SKM-1 (cell line): ENCODE measurements around the gene FBXW11.
"Not testable (repeated sequence)": the region's sequence is repeated elsewhere in the genome, so short reads cannot be mapped to it uniquely, and the experiment has no call there.

Experiments
- DNase-seq: peaks from one replicate; lab custom pipeline; 2025; ENCODE audit not compliant: unreplicated experiment; lab: John Stamatoyannopoulos, UW

FBXW11 gene

DNA sequence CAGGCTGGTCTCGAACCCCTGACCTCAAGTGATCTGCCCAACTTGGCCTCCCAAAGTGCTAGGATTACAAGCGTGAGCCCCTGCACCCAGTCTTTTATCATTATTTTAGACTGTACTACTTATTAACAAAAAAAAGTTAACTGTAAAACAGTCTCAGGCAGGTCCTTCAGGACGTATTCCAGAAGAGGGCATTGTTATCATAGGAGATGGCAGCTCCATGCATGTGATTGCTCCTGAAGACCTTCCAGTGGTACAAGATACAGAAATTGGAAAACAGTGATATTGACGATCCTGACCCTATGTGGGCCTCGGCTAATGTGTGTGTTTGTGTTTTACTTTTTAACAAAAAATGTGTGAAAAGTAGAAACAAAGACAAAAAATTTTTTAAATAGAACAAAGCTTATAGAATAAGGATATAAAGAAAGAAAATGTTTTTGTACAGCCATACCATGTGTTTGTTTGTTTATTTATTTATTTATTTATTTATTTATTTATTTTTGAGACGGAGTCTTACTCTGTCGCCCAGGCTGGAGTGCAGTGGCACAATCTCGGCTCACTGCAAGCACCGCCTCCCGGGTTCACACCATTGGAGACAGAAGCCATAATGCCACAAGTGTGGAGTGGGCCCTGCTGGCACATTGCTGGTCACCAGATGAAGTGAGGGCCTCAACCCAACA lies 13.8 kb upstream of the FBXW11 start:
- DNase-seq, result not testable (repeated sequence)

DNA sequence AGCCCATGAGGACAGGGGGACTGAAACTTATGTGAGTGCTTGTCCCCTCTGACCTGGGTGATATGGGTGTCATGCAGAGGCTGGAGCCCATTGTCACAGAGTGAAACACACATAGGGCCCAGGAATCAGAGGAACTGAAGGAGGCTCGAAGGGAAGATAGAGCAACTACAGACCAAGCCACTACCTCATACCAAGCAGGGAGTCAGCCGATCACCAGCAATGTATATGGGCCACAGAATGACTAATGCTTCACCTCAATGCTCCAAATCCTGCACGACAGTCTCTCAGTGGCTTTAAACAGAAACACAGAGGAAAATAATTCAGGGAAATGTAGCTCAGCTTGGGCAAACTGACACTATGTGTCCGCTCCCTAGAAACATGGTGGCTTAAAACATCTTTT lies 8.9 kb upstream of the FBXW11 start:
- DNase-seq, result no peak

DNA sequence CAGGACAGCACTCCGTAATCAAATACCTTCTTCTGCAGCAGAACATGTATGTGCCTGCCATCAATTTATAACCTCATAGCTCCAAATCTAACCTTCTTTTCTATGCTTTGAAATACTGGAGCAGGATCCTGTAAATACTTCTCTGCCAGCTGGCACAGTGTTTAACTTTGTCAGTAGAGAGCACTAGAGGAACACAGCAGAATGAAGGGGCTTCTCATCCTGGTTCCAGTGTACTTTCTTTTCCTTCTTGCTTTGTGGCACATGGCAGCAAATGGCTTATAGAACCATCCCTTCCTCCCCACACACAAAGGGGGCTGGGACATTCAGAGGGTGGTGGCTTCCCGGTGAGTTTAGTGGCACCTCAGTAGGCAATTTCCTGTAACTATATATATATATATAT lies 3.8 kb upstream of the FBXW11 start:
- DNase-seq, result no peak

GRCh38 chr5:172009536-172010270 lies 3.3 kb upstream of the FBXW11 start:
- DNase-seq, result no peak

DNA sequence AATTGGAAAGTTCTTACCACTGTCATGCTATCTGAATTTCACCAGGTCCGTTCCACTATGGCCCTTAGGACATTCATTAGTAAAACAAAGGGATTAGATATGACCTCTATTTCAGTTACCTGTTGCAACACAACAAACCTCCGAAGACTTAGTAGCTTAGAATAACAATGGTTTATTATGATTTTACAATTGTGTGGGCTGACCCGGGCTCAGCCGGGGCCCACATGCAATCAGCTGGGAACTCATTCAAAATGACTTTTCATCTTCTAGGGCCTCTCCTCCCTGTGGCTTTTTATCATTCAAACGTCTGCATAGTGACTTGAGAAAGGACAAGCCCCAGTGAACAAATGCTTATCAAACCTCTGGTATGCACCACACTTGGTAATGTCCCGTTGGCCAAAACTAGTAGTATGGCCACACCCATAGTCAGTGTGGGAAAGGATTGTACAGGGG lies 2.3 kb upstream of the FBXW11 start:
- DNase-seq, result no peak

DNA sequence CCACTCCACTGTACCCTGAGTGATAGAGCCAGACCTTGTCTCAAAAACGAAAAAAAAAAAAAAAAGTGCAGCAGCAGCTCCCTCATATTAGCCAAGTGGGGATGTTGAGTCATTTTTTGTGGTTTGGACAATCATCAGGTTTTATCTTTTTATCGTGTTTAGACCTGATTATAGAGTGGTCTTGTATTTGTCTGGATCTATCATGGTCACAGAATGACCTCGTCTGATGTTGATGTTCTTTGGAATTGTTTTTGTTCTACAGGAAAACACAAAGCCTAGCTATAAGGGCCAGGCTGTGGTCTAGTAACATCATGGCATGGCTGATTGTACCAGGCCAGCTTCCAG lies 1.6 kb upstream of the FBXW11 start:
- no peak for DNase-seq

DNA sequence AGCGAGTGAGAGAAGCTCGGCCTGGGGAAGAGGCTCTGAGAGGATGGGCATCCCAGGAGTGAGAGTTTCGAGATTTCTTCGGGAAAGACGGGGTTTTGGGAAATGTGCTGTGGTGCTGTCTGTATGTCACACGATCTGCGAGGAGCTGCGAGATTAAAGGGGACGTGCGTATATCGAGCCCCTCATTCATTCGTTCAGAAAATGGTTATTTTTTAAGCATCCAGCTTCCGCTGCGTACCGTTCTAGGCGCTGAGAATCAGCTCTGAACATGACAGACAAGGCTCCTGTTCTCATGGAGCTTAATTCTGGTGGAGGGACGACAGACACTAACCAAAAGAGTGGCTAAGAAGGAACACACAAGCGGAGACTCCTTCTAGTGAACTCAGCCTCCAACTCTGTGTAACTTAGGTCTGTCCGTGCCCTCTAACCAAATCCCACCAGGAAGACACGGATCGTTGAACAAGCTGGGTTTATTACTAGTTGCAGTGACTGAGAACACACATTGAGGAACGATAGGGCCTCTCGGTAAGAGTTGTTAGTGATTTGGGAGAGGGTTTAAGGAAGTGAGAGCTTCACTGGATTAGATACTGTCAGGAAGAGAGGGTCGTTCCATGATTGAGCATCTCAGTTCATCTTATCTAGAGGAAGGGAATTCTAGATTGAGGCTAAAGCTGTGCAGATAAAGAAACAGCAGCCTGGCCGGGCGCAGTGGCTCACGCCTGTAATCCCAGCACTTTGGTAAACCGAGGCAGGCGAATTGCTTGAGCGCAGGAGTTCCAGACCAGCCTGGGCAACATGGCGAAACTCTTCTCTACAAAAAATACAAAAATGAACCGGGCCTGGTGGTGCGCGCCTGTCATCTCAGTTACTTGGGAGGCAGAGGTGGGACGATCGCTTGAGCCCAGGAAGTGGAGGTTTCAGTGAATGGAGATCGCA lies 1.0 kb upstream of the FBXW11 start:
- DNase-seq, result no peak

DNA sequence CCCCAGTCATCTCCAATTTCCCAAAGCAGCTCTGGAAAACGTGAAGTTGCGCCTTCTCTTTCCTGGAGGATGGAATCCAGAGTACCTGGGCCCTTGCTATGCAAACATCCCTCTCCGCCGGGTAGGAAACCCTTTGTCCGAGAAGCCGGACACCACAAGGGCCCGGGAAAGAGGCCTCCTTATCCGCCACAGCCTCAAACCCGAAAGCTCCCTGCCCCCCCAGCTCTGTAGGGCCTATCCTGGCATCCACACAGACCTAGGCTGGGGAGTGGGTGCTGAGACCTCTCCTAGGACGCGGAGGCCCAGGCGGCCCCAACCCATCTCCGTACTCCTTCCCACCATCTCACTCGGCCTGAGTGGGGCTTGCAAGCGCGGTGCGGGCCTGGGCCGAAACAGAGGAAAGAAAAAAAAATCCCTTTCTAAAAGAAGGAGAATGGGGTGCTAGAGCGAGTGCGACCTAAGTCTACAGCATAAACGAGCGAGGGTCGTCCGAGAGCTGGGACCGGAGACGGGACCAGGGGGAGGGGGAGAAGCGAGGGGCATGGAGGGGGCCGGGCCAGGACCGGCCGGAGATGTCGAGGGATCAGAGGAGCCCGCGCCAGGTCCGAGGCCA lies 624 bp downstream of the FBXW11 start:
- DNase-seq, result no peak

GRCh38 chr5:172004824-172005237 lies 1.6 kb downstream of the FBXW11 start:
- no peak for DNase-seq

DNA sequence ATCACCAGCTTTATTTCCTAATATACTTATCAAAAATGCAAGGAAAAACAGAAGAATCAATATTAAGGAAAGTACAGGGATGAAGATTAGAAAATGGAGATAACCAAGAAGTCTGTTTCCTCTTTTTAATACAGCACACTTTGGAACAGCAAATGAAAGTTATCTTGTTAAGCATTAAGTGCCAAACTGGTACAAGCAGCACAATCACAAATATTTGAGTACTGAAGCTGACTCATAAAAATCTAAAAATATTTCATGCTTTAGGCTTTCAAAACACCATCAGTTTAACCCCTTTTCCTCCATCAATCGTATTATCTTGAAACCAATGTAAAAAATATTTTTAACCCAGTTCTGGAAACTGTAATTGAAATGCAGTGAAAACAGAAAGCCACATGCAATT lies 2.7 kb downstream of the FBXW11 start:
- no peak for DNase-seq

DNA sequence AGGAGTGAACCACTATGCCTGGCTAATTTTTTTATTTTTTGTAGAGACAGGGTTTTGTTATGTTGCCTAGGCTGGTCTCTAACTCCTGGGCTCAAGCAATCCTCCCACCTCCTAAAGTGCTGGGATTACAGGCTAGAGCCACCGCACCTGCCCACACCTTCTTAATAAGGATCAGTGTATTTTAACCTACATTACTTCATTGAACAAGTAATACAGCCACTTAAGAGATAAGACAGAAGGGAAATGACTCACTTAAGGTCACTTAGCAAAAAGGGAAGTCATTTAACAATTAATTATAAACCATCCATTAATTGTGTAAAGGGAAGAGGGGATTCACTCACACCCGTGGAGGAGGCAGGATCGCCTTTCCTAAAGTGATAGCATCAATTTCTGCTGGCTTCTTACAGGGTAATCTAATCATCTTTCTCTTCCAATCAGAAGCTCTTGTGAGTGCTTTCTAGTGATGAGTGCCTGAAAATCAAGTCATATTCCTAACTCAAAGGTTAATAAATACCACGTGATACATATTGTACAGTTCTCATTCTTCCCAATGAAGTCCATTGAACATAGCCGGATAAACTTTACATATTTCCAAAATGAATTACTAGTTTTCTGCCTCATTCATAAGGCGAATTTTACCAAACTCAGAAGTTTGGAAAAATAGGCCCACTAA lies 3.5 kb downstream of the FBXW11 start:
- no peak for DNase-seq

DNA sequence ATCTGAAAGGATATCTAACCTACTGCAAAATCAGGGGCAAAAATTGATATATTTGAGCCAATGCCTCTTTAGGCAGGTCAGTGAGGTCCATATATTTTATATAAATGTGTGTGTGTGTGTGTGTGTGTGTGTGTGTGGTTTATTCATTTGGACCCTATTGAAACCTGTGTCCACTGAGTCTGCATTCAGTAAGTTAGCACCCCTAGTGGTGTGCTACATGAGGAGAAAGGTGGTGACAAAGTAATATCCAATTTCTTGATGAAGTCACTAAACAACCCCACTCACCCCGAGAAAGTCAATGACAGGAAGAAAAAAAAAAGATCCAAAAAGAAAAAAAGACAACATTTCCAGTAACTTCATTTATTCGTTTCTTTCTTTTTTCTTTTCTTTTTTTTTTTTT lies 4.1 kb downstream of the FBXW11 start:
- DNase-seq, result no peak

GRCh38 chr5:171999877-172000276 lies 6.6 kb downstream of the FBXW11 start:
- DNase-seq, result peak; percentile 31

DNA sequence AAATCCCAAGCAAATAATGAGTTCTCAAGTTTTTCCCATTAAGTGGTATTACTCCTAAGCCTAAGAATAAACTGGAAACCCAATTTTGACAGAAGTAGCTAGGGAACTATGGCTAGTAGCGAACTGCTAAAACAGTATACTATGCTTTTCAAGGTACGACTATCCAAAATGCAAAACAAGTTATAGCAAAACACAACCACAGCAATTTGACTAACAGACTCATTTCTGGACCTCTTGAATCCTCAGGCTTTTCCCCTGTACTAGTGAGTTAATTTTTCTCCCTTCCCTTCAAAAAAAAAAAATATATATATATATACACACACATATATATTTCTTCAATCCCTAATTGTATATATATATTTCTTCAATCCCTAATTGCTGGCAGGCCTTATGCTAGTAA lies 7.3 kb downstream of the FBXW11 start:
- no peak for DNase-seq

DNA sequence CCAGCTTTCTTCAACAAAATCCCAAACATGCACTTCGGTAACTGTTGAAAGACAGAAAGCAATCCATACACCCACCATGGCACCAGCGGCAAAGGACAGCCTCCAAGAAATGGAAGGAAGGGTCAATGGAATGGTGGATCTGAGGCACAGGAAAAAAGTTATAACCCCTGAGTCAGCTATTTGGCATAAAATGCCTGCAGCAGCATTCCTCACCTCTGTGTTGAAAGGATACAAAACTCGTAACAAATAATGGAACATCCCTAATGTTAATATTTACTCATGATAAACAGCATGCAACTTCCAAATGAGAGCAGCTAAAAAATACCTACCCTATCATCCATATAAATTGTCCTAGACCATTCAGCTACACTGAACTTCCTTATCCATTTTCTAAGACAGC lies 9.4 kb downstream of the FBXW11 start:
- no peak for DNase-seq

DNA sequence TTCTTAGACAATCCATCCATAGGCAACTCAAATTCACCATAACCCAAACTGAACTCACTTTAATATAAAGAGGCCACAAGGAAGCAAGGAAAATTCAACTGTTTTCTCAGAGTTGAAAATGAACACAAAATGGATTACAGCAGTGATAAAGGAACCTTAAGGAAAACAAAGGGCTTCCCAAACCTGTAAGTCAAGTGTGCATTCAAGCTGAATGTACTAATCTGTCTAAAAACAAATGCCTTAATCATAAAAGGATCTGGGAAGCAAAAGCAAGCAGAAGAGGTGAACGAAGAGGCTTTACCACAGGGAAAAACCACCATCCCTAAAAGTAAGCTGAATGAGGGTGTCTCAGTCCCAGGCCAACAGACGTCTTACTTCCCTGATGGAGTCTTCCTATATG lies 13.6 kb downstream of the FBXW11 start:
- no peak for DNase-seq

GRCh38 chr5:171992305-171992704 lies 14.1 kb downstream of the FBXW11 start:
- no peak for DNase-seq

DNA sequence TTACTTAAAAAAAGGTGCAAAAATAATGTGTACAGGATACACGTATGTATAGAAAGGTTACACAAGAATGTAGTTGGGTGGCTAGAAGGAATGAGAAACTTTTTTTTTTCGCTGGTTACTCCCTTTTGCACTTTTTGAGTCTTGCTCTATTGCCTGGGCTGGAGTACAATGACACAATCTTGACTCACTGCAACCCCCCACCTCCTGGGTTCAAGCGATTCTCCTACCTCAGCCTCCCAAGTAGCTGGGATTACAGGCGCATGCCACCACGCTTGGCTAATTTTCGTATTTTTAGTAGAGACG lies 15.8 kb downstream of the FBXW11 start:
- no peak for DNase-seq

- DNase-seq, result no peak
Observed at GRCh38 chr5:171989946-171990712, 16.3 kb downstream of the FBXW11 start.

- no peak for DNase-seq
Observed at GRCh38 chr5:171989276-171989675, 17.2 kb downstream of the FBXW11 start.
